GM23248 (cell line): ENCODE results near the gene PROM2. TPM values are rescaled to one million over a fixed set of nuclear protein-coding genes. Genes with fewer than 3 reads are reported as not detected.
A peak's percentile ranks its signal among the peaks of the same experiment; 100 is the strongest.

Source experiments
- DNase-seq: peaks from one replicate; pipeline ENCODE4 v3.0.0-alpha.2; 2015
- H2AFZ ChIP-seq: fragments of 200-600 bp; sonication (generic); 2 replicates; pipeline ENCODE4 v1.6.1; 2016; ENCODE audit warnings: antibody characterized with exemption
- H3F3A ChIP-seq: fragments of 200-600 bp; sonication (generic); 2 replicates; pipeline ENCODE4 v1.6.1; 2016; ENCODE audit warnings: mild to moderate bottlenecking, antibody characterized with exemption, mixed run types; ENCODE audit not compliant: insufficient read depth
- H3K27ac ChIP-seq: fragments of 200-600 bp; sonication (generic); 2 replicates; pipeline ENCODE4 v1.5.1; 2016; ENCODE audit warnings: mild to moderate bottlenecking
- H3K27me3 ChIP-seq: fragments of 200-600 bp; sonication (generic); replicated peaks from 2 replicates; pipeline ENCODE4 v1.6.1; 2016; ENCODE audit warnings: mild to moderate bottlenecking; ENCODE audit not compliant: insufficient read depth
- H3K36me3 ChIP-seq: fragments of 200-600 bp; sonication (generic); 2 replicates; pipeline ENCODE4 v1.6.1; 2016; ENCODE audit warnings: low read depth, mild to moderate bottlenecking
- H3K4me1 ChIP-seq: fragments of 200-600 bp; sonication (generic); 2 replicates; pipeline ENCODE4 v1.6.1; 2016; ENCODE audit warnings: mild to moderate bottlenecking; ENCODE audit not compliant: insufficient read depth
- H3K4me2 ChIP-seq: fragments of 200-600 bp; sonication (generic); one replicate; pipeline ENCODE4 v1.6.1; 2016; ENCODE audit warnings: mild to moderate bottlenecking; ENCODE audit not compliant: unreplicated experiment
- H3K4me3 ChIP-seq: fragments of 200-600 bp; sonication (generic); 2 replicates; pipeline ENCODE4 v1.5.1; 2016; ENCODE audit warnings: mild to moderate bottlenecking
- H3K79me2 ChIP-seq: fragments of 200-600 bp; sonication (generic); 2 replicates; pipeline ENCODE4 v1.6.1; 2016; ENCODE audit warnings: mild to moderate bottlenecking; ENCODE audit not compliant: insufficient read depth
- H3K9ac ChIP-seq: fragments of 200-600 bp; sonication (generic); 2 replicates; pipeline ENCODE4 v1.6.1; 2016; ENCODE audit warnings: mild to moderate bottlenecking
- H3K9me2 ChIP-seq: fragments of 200-600 bp; sonication (generic); 2 replicates; pipeline ENCODE4 v1.6.1; 2016; ENCODE audit warnings: mixed run types, mild to moderate bottlenecking, moderate library complexity; ENCODE audit not compliant: insufficient read depth
- H3K9me3 ChIP-seq: fragments of 200-600 bp; sonication (generic); one replicate; pipeline ENCODE4 v1.6.1; 2017; ENCODE audit warnings: low read depth
- H4K20me1 ChIP-seq: fragments of 200-600 bp; sonication (generic); 2 replicates; pipeline ENCODE4 v1.6.0; 2016; ENCODE audit not compliant: insufficient read depth
- EZH2 ChIP-seq: fragments of 200-600 bp; sonication (generic); IDR thresholded peaks from 2 replicates; pipeline ENCODE4 v1.6.1; 2018; ENCODE audit warnings: antibody characterized with exemption, mild to moderate bottlenecking; ENCODE audit not compliant: insufficient read depth, poor library complexity, severe bottlenecking
- EZH2phosphoT487 ChIP-seq: fragments of 200-600 bp; sonication (generic); IDR thresholded peaks from 2 replicates; pipeline ENCODE4 v1.6.1; 2018; ENCODE audit warnings: antibody characterized with exemption, moderate library complexity, mild to moderate bottlenecking, low read depth; ENCODE audit not compliant: insufficient read depth
- WGBS, 2 experiments: methylation state at CpG; one replicate each; pipeline ENCODE4 v1.1.6; 2015 to 2017; ENCODE audit warnings: low lambda C conversion rate in 2 of 2, low coverage in 1 of 2; ENCODE audit errors: missing lambda C conversion rate in 2 of 2; 5-methylcytosine and 5-hydroxymethylcytosine counted together
- in situ Hi-C: fragments of 300-500 bp; cut with MboI; formaldehyde crosslinking; loops from 2 replicates; pipeline ENCODE4 v1.15.0; 2020
- polyA plus RNA-seq: library from polyadenylated mRNA; unstranded; fragments of >200 nt; fragmentation: Nextera tagmentation; extraction: Ambion mirVana; gene quantifications from 2 replicates; pipeline ENCODE4 v1.2.1, GENCODE V29; 2016
- total RNA-seq: library from RNA; depleted of rRNA; stranded (reverse); fragments of >200 nt; shearing (Covaris generic); gene quantifications from 2 replicates; pipeline ENCODE4 v1.2.3, GENCODE V29; 2014

The PROM2 gene
- total and polyA plus RNA-seq, 2 experiments from 2014 or later, result 0.22 to 0.25 TPM

GRCh38 chr2:95277246-95277906 lies 3.1 kb downstream of the PROM2 start:
- H3K27me3 ChIP-seq, result no peaks in the 10 kb centered on the region
- peaks cover 5% of the 10 kb centered on the region; the same call in 1 of the 2 replicates for H3K4me1 ChIP-seq
- no peak overlapping the region for H3K9ac ChIP-seq
- no peaks in the 10 kb centered on the region for H3F3A ChIP-seq
- TF ChIP-seq EZH2 (no peak), EZH2phosphoT487 (no peak)
- H3K4me3 ChIP-seq, result no peak overlapping the region
- no peaks in the 10 kb centered on the region for H3K9me3 ChIP-seq
- no peak overlapping the region for H2AFZ ChIP-seq
- in situ Hi-C loops, result no loop called here
- 47 to 58% methylated on average over 8 to 11 of the region's 11 CpGs for WGBS, 2 experiments
- no peak overlapping the region for H3K4me2 ChIP-seq
- no peaks in the 10 kb centered on the region for H3K9me2 ChIP-seq
- no peak overlapping the region for H3K27ac ChIP-seq
- H4K20me1 ChIP-seq, result no peaks in the 10 kb centered on the region
- DNase-seq, result peak; percentile 32
- no peaks in the 10 kb centered on the region for H3K79me2 ChIP-seq
- H3K36me3 ChIP-seq, result no peaks in the 10 kb centered on the region

GRCh38 chr2:95278051-95278471 lies 3.8 kb downstream of the PROM2 start:
- no peaks in the 10 kb centered on the region for H3K9me2 ChIP-seq
- no peaks in the 10 kb centered on the region for H3K9me3 ChIP-seq
- WGBS, 2 experiments, result 63 to 68% methylated on average over 7 of the region's 7 CpGs
- no peak overlapping the region for H3K9ac ChIP-seq
- H3K36me3 ChIP-seq, result no peaks in the 10 kb centered on the region
- in situ Hi-C loops, result no loop called here
- DNase-seq, result peak; percentile 89
- H3K27me3 ChIP-seq, result no peaks in the 10 kb centered on the region; the same call in 1 of the 2 replicates
- TF ChIP-seq EZH2phosphoT487 (no peak), EZH2 (no peak)
- no peaks in the 10 kb centered on the region for H4K20me1 ChIP-seq
- H3K4me2 ChIP-seq, result no peak overlapping the region
- no peaks in the 10 kb centered on the region for H3K79me2 ChIP-seq
- no peak overlapping the region for H3K4me3 ChIP-seq
- peaks cover 5% of the 10 kb centered on the region; the same call in 1 of the 2 replicates for H3K4me1 ChIP-seq
- H3F3A ChIP-seq, result no peaks in the 10 kb centered on the region
- H2AFZ ChIP-seq, result no peak overlapping the region
- H3K27ac ChIP-seq, result no peak overlapping the region

- TF ChIP-seq EZH2, result no peak
- TF ChIP-seq EZH2phosphoT487, result no peak
- Histone ChIP-seq H4K20me1 (no peaks in the 10 kb centered on the region), H3K4me3 (no peak overlapping the region), H3K27ac (no peak overlapping the region), H2AFZ (no peak overlapping the region), H3F3A (no peaks in the 10 kb centered on the region), H3K36me3 (no peaks in the 10 kb centered on the region), H3K9me2 (no peaks in the 10 kb centered on the region), H3K27me3 (no peaks in the 10 kb centered on the region; the same call in 1 of the 2 replicates), H3K4me2 (no peak overlapping the region), H3K4me1 (peaks cover 5% of the 10 kb centered on the region; the same call in 1 of the 2 replicates), H3K9me3 (no peaks in the 10 kb centered on the region), H3K79me2 (no peaks in the 10 kb centered on the region), H3K9ac (no peak overlapping the region)
- no peak for DNase-seq
- in situ Hi-C loops, result no loop called here
- WGBS, 2 experiments, result 79 to 83% methylated on average over 12 of the region's 12 CpGs
These were observed 4.5 kb downstream of the PROM2 start for GRCh38 chr2:95278637-95279225.

DNA sequence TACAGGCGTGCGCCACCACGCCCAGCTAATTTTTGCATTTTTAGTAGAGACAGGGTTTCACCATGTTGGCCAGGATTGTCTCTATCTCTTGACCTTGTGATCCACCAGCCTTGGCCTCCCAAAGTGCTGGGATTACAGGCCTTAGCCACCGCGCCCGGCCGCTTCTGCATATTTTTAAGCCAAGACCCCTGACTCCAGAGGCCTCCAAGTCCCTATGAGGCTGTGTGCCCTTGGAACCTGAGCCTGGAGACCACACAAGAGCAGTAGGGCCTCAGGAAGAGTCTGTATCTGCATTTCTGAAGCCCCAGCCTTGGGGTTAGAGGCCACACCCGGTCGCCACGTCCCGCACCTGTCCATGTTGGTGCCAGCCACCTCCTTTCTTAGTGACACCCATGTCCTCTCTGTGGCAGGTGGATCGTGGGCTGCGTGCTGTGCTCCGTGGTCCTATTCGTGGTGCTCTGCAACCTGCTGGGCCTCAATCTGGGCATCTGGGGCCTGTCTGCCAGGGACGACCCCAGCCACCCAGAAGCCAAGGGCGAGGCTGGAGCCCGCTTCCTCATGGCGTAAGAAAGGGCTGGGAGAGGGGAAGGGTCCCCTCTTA lies 5.3 kb downstream of the PROM2 start:
- no peak for DNase-seq
- in situ Hi-C loops, result no loop called here
- H3K36me3 ChIP-seq, result no peaks in the 10 kb centered on the region
- H3K9ac ChIP-seq, result no peak overlapping the region
- H3K4me2 ChIP-seq, result no peak overlapping the region
- no peaks in the 10 kb centered on the region for H3F3A ChIP-seq
- H3K27ac ChIP-seq, result no peak overlapping the region
- no peaks in the 10 kb centered on the region for H3K79me2 ChIP-seq
- H3K9me2 ChIP-seq, result no peaks in the 10 kb centered on the region
- H3K4me3 ChIP-seq, result no peak overlapping the region
- WGBS, 2 experiments, result 88% methylated on average over 19 of the region's 19 CpGs
- H2AFZ ChIP-seq, result no peak overlapping the region
- H3K9me3 ChIP-seq, result no peaks in the 10 kb centered on the region
- H3K27me3 ChIP-seq, result no peaks in the 10 kb centered on the region; the same call in 1 of the 2 replicates
- no peak for TF ChIP-seq EZH2
- no peak for TF ChIP-seq EZH2phosphoT487
- H4K20me1 ChIP-seq, result no peaks in the 10 kb centered on the region
- H3K4me1 ChIP-seq, result peaks cover 5% of the 10 kb centered on the region; the same call in 1 of the 2 replicates
